Measurements from ENCODE around the gene ZNF438. TPM values are rescaled to one million over a fixed set of nuclear protein-coding genes. Genes with fewer than 3 reads are reported as not detected.
"Not testable (repeated sequence)": the region's sequence is repeated elsewhere in the genome, so short reads cannot be mapped to it uniquely, and the experiment has no call there.

Gene ZNF438
- total RNA-seq, 2 donors from 2014 or later, result 10.6 to 14.5 TPM

DNA sequence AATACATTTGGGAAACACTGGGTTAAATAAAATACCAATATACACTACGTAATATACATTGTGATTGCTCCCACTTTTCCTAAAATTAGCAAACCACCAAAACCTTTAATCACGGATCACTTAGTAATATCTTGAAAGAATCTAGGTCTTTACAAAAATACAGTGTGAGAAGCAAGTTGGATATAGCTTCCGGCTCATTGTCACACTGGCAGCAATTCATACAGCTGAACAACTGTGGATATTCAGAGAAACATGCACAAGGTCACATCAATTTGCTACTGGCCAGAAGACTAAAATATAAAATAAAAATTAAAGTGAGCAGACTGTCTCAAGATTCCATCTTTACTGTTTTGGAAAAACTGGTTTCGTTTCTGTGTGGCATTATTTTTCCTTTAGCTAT, 69.1 kb downstream of the ZNF438 start:
- ATAC-seq (ENCODE audit: insufficient number of reproducible peaks, low FRiP score, low read depth) (no peak), DNase-seq (ENCODE audit: low spot score) (no peak)
- Histone ChIP-seq H3K4me3 (no peak overlapping the region), H3K36me3 (no peaks in the 10 kb centered on the region), H3K27me3 (replicated peaks; ENCODE audit: insufficient read depth) (no peaks in the 10 kb centered on the region), H3K4me1 (ENCODE audit: control insufficient read depth in 1 of 2, low read depth in 2 of 2) (peaks cover 0 to 19% of the 10 kb centered on the region in 2 donors), H3K9me3 (no peaks in the 10 kb centered on the region), H3K27ac (no peak overlapping the region)
- TF ChIP-seq, protein P1, sequence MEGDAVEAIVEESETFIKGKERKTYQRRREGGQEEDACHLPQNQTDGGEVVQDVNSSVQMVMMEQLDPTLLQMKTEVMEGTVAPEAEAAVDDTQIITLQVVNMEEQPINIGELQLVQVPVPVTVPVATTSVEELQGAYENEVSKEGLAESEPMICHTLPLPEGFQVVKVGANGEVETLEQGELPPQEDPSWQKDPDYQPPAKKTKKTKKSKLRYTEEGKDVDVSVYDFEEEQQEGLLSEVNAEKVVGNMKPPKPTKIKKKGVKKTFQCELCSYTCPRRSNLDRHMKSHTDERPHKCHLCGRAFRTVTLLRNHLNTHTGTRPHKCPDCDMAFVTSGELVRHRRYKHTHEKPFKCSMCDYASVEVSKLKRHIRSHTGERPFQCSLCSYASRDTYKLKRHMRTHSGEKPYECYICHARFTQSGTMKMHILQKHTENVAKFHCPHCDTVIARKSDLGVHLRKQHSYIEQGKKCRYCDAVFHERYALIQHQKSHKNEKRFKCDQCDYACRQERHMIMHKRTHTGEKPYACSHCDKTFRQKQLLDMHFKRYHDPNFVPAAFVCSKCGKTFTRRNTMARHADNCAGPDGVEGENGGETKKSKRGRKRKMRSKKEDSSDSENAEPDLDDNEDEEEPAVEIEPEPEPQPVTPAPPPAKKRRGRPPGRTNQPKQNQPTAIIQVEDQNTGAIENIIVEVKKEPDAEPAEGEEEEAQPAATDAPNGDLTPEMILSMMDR (IDR thresholded peaks at IDR 0.05), result no peak

DNA sequence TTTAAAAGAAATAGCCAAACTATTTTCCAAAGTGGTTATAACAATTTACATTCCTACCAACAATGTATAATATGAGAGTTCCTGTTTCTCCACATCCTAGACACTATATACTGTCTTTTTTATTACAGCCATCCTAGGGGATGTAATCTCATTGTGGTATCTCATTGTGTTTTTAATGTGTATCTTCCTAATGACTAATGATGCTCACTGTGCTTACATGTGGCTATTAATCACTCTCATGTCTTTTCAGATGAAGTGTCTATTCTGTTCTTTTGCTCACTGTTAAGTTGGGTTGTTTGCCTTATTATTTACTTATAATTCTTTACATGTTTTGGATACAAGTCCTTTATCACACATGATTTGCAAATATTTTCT, 71.8 kb downstream of the ZNF438 start:
- Histone ChIP-seq H3K27me3 (replicated peaks; ENCODE audit: insufficient read depth) (no peaks in the 10 kb centered on the region), H3K4me3 (no peak overlapping the region), H3K36me3 (no peaks in the 10 kb centered on the region), H3K9me3 (no peaks in the 10 kb centered on the region), H3K27ac (no peak overlapping the region), H3K4me1 (ENCODE audit: control insufficient read depth in 1 of 2, low read depth in 2 of 2) (peaks cover 0 to 19% of the 10 kb centered on the region in 2 donors)
- no peak for ATAC-seq (ENCODE audit: insufficient number of reproducible peaks, low FRiP score, low read depth)
- TF ChIP-seq, protein P1 (IDR thresholded peaks at IDR 0.05), result no peak
- DNase-seq (ENCODE audit: low spot score), result no peak

DNA sequence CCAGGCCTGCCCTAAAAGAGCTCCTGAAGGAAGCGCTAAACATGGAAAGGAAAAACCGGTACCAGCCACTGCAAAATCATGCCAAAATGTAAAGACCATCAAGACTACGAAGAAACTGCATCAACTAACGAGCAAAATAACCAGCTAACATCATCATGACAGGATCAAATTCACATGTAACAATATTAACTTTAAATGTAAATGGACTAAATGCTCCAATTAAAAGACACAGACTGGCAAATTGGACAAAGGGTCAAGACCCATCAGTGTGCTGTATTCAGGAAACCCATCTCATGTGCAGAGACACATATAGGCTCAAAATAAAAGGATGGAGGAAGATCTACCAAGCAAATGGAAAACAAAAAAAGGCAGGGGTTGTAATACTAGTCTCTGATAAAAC, 82.4 kb downstream of the ZNF438 start:
- not testable (repeated sequence) for H3K4me3 ChIP-seq; ATAC-seq (ENCODE audit: insufficient number of reproducible peaks, low FRiP score, low read depth); H3K9me3 ChIP-seq; H3K27me3 ChIP-seq (replicated peaks; ENCODE audit: insufficient read depth); H3K4me1 ChIP-seq (ENCODE audit: control insufficient read depth in 1 of 2, low read depth in 2 of 2); DNase-seq (ENCODE audit: low spot score); H3K27ac ChIP-seq; H3K36me3 ChIP-seq

DNA sequence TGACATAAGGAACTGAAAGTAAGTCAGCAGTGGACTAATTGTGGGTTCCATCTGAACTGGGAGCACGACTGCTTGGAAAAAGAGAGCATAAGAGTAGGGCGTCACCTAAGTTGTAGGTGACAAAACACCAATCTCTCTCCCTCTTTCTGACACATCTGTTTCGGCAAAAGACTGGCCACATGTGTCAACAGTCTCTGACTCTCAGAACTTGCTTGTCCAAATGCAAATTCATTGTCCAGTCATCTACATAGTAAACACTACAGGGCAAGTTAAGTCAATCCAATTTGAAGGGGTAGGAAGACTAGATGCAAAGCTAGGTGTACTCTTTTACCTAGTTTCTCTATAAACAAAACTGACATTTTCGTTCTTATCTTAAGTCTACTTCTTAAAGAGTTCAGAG, 87.7 kb downstream of the ZNF438 start:
- Histone ChIP-seq H3K9me3 (no peaks in the 10 kb centered on the region), H3K27ac (no peak overlapping the region), H3K36me3 (no peaks in the 10 kb centered on the region), H3K27me3 (replicated peaks; ENCODE audit: insufficient read depth) (no peaks in the 10 kb centered on the region), H3K4me1 (ENCODE audit: control insufficient read depth in 1 of 2, low read depth in 2 of 2) (peaks cover 12 to 27% of the 10 kb centered on the region in 2 donors), H3K4me3 (no peak overlapping the region)
- TF ChIP-seq, protein P1 (IDR thresholded peaks at IDR 0.05), result no peak
- ATAC-seq (ENCODE audit: insufficient number of reproducible peaks, low FRiP score, low read depth) (no peak), DNase-seq (ENCODE audit: low spot score) (no peak)

DNA sequence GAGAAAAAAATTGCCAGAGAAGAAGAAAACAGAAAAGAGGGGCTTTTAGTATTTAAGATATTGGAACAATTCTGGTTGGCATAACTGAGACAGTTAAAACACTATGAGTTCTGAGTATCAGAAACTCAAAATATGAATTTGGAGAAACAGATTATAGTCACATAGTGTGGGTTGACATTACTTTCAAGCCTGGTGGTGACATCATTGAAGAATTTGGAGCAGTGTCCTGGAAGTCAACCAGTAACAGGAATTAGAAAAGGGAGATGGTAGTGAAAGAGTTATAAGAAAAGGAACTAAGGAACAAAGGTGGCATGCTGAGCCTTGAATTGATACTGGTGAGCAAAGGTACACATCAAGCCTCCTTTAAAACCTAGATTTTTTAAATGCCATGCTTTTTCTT, 88.2 kb downstream of the ZNF438 start:
- TF ChIP-seq, protein P1 (IDR thresholded peaks at IDR 0.05), result no peak
- Histone ChIP-seq H3K4me3 (no peak overlapping the region), H3K27me3 (replicated peaks; ENCODE audit: insufficient read depth) (no peaks in the 10 kb centered on the region), H3K36me3 (no peaks in the 10 kb centered on the region), H3K27ac (no peak overlapping the region), H3K4me1 (ENCODE audit: control insufficient read depth in 1 of 2, low read depth in 2 of 2) (peaks cover 12 to 27% of the 10 kb centered on the region in 2 donors), H3K9me3 (no peaks in the 10 kb centered on the region)
- no peak for ATAC-seq (ENCODE audit: insufficient number of reproducible peaks, low FRiP score, low read depth)
- DNase-seq (ENCODE audit: low spot score), result no peak

DNA sequence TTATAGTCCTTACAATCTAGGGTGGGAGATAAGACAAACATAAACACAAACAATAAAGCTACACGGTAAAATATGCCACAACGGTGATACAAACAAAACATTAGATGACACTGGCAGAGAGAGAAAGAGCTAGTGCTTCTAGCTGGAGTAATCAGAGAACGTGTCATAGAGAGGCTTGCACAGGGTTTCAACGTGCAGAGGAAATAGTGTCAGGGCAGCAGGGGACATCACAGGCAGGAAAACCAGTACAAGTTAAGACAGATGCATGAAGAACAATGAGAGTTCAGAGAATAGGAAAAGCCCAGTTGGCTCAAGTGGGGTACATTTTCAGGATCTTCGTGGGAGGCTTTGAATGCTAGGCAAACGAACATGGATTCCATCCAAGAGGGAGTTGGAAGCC, 91.4 kb downstream of the ZNF438 start:
- DNase-seq (ENCODE audit: low spot score), result no peak
- no peak for ATAC-seq (ENCODE audit: insufficient number of reproducible peaks, low FRiP score, low read depth)

More for the DNA sequence above, 91.4 kb downstream of the ZNF438 start:
- Histone ChIP-seq H3K36me3 (peaks cover 4% of the 10 kb centered on the region), H3K9me3 (no peaks in the 10 kb centered on the region), H3K27me3 (replicated peaks; ENCODE audit: insufficient read depth) (no peaks in the 10 kb centered on the region), H3K4me3 (peak overlapping the region; percentile 1), H3K4me1 (ENCODE audit: control insufficient read depth in 1 of 2, low read depth in 2 of 2) (peaks cover 12 to 28% of the 10 kb centered on the region in 2 donors), H3K27ac (no peak overlapping the region)
- TF ChIP-seq, protein P1 (IDR thresholded peaks at IDR 0.05), result no peak
